Activated CD4-positive, alpha-beta T cell treated with anti-CD3 and anti-CD28 coated beads for 1 hour (primary cell): ENCODE results near the gene MYOF.
"Not testable (repeated sequence)": the region's sequence is repeated elsewhere in the genome, so short reads cannot be mapped to it uniquely, and the experiment has no call there.

Experiments
- DNase-seq: peaks from one replicate; pipeline ENCODE4 v3.0.0-alpha.2; 2020

MYOF gene

DNA sequence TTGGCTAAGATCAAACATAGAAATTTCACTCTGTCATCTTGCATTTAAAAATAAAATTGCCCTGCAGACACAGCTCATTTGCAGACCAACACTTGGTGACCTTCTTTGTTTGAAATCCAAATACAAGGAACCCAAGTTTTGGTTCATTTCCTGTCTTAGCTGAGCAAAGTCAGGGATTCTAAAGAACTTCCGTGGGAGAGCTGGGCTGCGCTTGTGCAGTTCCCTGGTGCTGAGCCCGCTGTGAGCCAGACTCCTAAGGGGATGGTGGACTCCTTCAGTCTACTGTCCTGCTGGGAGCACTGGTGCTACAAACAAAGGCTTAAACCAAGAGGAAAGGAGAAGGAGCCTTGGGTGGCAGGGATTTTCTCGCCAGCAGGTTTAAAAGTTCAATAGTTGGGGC is 60.0 kb downstream of the MYOF start:
- DNase-seq, result no peak

DNA sequence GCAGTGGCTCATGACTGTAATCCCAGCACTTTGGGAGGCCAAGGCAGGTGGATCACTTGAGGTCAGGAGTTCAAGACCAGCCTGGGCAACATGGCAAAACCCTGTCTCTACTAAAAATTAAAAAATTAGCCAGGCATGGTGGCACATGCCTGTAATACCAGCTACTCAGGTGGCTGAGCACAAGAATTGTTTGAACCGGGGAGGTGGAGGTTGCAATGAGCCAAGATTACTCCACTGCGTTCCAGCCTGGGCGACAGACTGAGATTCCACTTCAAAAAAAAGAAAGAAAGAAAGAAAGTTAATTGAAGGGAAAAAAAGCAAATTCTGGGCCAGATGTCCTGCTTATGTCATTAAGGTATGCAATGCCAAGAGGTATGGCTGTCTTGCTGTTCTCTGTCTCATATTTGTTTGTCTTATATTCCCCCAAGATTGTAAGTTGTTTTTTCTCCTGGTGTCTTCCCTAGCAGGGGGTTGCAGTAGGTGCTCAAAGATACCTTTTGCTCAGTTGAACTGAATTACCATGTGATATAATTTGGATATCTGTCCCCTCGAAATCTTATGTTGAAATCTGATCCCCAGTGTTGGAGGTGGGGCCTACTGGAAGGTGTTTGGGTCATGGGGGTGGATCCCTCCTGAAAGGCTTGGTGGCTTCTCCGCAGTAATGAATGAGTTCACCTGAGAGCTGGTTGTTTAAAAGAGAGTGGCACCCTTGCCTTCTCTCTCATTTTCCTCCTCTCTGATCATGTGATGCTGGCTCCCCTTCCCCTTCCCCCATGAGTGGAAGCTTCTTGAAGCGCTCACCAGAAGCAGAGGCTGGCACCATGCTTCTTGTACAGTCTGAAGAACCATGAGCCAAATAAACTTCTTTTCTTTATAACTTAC is 60.9 kb downstream of the MYOF start:
- no peak for DNase-seq

DNA sequence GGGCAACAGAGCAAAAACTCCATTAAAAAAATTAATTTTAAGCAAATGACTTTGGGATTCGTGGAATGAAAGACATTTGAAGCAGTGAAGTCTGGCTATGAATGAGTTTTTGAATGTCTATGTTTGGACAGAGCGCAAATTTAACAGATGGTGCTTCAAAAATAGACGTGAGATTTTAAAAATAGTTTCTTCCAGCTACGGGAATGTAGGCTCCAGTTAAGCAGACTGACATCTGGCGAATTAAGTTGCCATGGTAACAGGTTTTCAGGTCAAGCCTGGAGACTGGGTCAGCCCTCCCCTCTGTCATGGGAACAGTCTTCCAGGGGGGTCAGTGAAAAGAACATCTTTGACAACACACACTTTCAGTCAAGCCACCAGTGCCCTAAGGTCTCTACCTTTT is 62.0 kb downstream of the MYOF start:
- DNase-seq, result no peak

DNA sequence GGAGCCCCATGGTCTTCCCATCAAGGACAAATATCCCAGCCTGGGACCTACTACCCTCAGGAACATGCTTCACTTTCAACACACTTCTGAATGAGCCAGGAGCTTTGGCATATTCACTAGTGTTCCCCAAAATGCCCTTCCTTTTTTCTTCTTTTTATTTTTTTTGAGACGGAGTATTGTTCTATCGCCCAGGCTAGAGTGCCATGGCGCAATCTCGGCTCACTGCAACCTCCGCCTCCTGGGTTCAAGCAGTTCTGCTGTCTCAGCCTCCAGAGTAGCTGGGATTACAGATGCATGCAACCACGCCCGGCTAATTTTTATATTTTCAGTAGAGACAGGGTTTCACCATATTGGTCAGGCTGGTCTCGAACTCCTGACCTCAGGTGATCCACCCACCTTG is 63.1 kb downstream of the MYOF start:
- DNase-seq, result not testable (repeated sequence)

DNA sequence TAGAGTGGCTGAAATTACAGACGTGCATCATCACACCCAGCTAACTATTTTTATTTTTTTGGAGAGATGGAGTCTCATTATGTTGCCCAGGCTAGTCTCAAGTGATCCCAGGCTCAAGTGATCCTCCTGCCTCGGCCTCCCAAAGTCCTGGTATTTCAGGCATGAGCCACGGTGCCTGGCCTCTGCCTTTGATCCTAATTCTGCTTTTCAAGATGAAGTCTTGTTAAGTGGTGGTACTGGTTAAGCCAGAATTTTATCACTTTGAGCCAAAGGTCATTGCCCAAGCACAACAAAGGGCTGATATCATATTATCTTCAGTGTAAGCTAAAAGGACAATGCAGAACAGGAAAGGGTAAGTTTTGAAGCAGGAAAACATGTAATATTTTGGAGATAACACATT is 64.2 kb downstream of the MYOF start:
- DNase-seq, result no peak

DNA sequence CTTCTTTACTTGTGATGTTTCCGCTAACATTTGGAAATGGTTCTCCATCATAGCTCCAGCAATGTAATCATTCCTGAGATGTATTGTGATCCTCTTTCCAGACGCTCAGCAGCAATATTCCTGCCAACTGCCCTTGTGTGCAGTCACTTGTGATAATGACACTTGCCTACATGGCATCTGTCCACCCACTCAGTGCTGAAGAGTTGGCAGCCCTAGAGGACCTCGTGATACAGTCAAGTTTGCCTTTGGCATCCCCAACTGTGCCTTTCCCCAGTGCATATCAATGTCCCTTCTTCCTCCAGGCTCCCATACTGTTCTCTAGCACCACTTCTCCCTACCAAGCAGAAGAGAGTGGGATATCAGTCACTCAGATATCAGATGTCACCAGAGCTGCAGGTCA is 64.9 kb downstream of the MYOF start:
- no peak for DNase-seq

DNA sequence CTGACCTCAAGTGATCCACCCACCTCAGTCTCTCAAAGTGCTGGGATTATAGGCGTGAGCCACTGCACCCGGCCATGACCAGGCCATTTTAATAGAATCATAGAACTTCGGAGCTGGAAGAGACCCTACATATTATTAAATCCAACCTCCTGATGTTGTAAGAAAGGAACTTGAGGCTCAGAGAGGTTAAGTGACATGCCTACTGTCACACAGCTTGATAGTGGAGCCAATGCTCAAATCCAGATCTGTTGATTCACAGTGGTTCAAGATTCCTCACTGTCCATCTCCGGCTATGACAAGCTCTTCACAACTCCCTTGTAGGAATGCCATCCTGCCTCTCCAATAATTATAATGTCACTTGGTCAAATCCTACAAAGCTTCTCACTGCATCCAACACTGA is 65.3 kb downstream of the MYOF start:
- no peak for DNase-seq

GRCh38 chr10:93415693-93416092 is 66.4 kb downstream of the MYOF start:
- DNase-seq, result no peak

GRCh38 chr10:93413252-93413689 is 68.9 kb downstream of the MYOF start:
- peak; percentile 10 for DNase-seq

GRCh38 chr10:93412801-93413200 is 69.3 kb downstream of the MYOF start:
- DNase-seq, result no peak

- DNase-seq, result no peak
These were observed 71.3 kb downstream of the MYOF start for GRCh38 chr10:93410697-93411348.

DNA sequence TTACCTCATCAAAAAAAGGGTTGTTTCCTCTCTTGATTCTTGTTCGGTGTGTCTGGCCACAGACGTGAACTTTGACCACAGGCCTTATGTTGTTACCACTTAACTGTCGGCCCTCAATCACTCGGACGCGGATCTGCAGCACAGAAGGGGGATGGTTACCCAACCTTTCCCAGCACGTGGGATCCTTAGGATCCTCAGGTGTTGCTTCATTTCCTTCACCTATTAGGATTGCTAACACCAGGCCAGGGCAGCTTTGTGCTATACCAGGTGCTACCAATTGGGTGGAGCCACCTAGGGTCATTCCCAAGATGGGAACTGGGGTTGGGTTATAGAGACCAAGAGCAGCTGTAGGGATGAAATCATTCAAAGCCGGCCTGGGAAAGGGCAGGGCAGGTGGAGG is 73.4 kb downstream of the MYOF start:
- no peak for DNase-seq

DNA sequence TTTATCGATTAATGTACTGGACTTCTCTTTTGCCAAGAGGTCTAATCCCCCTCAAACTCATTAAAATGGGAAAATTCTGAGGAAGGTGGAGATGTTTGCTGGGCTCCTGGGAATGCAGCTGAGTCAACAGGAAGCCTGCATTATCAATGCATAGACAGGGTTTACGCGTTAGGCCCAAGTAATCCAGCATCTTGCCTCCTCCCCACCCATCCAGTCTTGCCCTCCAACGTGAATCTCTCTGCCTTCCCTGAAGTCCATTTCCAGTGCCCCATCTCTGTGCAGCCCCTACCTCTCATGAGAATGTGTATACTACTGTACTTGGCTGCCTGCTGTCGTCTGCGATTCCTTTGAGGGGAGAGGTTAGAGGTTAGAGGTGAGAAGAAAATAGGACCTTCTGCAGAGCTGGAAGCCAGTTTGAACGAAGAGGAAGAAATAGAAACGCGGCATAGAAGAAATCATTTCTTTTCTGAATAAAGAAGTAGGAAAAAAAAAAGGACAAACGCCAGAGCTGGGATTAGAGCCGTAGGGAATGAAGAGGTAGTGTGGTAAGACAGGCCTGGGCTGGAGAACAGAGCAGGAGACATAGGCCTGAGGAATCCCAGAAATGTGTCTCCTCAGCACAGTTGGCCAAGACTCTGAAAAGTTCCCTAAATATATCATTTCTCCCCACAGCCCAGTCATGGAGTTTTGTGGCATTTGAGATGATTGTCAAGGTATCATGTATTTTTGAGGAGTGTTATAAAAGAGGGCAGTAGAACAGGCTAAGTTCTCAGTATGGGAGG is 75.6 kb downstream of the MYOF start:
- no peak for DNase-seq

GRCh38 chr10:93404048-93404354 is 78.1 kb downstream of the MYOF start:
- DNase-seq, result no peak

DNA sequence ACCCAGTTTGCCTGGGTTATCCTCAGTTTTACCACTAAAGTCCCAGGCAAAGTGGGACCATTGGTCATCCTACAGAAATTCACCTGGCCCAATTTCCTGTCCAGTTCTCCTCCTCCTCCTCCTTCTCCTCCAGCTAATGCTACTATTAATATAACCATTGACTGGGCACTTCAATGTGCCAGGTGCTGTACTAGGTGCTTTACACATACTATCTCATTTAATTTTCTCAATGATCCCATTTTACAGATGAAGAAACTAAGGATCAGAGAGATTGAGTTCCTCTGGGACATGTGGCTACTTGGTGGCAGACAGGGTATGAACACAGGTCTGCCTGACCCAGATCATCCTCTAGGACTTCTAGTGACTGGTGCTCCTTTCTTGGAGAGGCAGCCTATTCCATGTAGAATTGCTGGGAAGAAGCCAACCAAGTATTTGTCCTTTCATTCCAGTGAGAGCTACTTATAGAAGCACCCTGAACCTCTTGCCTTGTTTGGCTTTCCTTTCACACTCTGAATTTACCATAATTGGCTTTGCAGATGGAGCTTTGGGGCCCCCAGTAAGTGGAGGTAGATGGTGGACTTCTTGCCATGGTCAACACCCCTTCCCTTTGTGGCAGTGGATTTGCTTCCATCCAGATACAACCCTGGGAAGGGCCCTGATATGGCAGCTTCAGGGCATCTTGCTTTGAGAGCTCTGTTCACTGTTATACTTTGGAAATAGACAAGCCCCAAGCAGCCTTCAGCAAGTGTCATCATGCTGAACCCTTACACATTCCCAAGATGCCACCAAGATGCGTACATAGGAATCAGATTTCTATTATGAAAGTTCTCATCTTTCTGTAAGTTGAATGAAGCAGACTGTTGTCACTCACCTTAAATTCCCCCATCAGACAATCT is 78.7 kb downstream of the MYOF start:
- DNase-seq, result no peak

DNA sequence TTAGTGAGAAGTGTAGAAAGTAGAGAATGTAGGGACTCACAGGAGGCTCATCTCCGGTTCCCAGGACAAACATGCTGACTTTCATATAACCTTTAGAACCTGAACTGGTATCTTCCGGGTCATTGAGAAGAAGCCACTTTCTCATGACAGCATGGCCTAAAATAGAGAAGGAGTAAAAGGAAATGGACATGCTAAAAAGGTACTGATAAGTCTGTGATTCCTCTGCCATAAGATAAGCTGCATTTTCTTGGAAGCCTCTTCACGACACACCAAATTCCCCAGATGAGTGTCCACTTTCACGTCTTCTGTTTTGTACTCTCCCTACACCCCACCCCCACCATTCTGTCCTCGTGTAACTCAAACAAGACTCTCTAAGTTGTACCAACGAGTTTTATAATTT is 79.9 kb downstream of the MYOF start:
- DNase-seq, result no peak

- DNase-seq, result no peak
These were observed 83.6 kb downstream of the MYOF start for GRCh38 chr10:93398528-93398927.

- no peak for DNase-seq
These were observed 85.1 kb downstream of the MYOF start for GRCh38 chr10:93397020-93397419.

DNA sequence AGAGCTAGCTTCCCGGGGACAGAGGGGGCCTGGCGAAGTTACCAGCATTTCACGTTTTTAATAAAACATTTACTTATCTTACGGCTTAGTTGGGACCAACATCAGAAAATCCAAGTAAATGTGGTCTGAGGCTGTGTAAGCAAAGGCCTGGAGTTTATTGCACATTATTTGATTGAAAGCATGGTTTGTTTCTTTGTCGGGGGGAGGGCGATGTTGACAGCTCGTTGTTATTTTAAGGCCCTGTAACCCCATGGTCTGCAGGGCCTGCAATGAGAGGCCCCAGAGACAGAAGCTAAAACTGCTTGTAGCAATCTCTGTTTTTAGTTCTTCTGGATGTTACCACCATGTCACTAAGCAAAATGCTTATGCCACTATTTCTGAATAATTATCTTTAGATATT is 88.9 kb downstream of the MYOF start:
- DNase-seq, result no peak

DNA sequence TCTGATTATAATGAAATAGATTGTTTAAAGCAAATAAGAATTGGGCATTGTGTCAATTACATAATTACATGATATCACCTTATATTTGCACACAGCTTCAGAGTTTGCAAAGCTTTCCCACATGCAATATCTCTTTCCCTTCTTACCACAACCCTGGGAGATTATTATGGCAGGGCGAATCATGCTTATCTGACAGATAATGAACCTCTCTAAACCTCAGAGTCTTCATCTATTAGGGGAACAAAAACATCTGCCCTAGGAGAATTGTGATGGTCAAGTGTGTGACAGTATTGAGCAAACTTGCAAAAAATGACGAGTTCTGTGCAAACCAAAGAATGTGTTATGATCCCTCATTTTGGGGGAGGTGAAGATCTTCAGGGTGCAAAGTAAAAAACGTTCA is 90.0 kb downstream of the MYOF start:
- no peak for DNase-seq

DNA sequence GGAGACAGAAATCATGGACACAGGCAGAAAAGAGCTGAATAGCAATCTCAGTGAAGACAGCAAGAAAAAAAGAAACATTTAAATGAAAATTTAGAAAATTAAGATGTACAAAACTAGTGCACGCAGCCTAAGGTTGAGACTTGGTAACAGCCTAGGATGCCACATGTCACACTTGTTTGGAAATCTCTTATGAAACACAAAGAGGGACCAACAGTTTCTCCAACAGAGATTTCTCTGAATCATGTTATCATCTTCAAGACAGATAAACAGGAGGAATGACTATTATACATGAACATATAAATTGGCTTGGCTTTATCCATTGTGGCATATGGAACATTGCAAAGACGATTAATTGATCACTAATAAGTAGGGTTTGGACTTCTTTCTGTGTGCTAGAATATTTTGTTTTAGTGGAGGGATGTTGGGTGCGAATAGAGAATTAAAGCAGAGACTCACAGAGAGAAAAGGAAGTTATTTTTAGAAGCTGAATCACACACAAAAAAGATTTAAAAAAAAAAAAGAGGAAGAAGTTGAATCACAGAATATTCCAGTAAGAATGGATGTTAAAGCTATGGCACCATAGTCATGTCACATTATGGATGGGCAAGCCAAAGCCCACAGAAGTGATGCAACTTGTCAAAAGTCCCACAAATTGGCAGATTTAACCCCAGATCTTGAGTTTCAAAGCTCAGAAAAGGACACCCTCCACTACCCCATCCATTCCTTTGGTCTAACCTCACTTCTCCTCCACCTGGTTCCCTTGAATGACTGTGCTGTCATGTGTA is 91.6 kb downstream of the MYOF start:
- no peak for DNase-seq
